Measurements from ENCODE around the gene FGFRL1. TPM values are rescaled to one million over a fixed set of nuclear protein-coding genes. Genes with fewer than 3 reads are reported as not detected.

FGFRL1 gene
- total and polyA plus RNA-seq, 2 of the 13 experiments (the other 11 are each of a cell fraction or from before 2014, with no cell fraction given), result 19.1 to 30.6 TPM

- TF ChIP-seq SNAPC4 (CRISPR knock-in tag; IDR thresholded peaks at IDR 0.05) (no peak; the same call in 1 of the 2 replicates), ZNF660 (CRISPR knock-in tag; IDR thresholded peaks at IDR 0.05; ENCODE audit: borderline replicate concordance, low read depth) (no peak), PCBP1 (IDR thresholded peaks at IDR 0.05; ENCODE audit: borderline replicate concordance, low read depth, low read length) (no peak), HIVEP1 (CRISPR knock-in tag; IDR thresholded peaks at IDR 0.05) (no peak), ZNF253 (CRISPR knock-in tag; IDR thresholded peaks at IDR 0.05; ENCODE audit: borderline replicate concordance) (no peak; the same call in 1 of the 2 replicates), ZNF782 (CRISPR knock-in tag; IDR thresholded peaks at IDR 0.05; ENCODE audit: borderline replicate concordance) (no peak), ZSCAN22 (CRISPR knock-in tag; IDR thresholded peaks at IDR 0.05) (no peak), ZNF318 (CRISPR knock-in tag; IDR thresholded peaks at IDR 0.05) (no peak), TBX2 (CRISPR knock-in tag; IDR thresholded peaks at IDR 0.05; ENCODE audit: borderline replicate concordance) (peak; percentile 16; the same call in 1 of the 2 replicates), ZNF891 (CRISPR knock-in tag; IDR thresholded peaks at IDR 0.05) (no peak), SUZ12 (IDR thresholded peaks at IDR 0.05; ENCODE audit: low read depth, low read length) (no peak), ZNF580 (CRISPR knock-in tag; IDR thresholded peaks at IDR 0.05; ENCODE audit: borderline replicate concordance, low read depth) (peak; percentile 42; the same call in 1 of the 2 replicates), TARDBP (CRISPR knock-in tag; IDR thresholded peaks at IDR 0.05) (peak; percentile 49; the same call in 1 of the 2 replicates), ATM (IDR thresholded peaks at IDR 0.05; ENCODE audit: borderline replicate concordance) (no peak), ZNF251 (CRISPR knock-in tag; IDR thresholded peaks at IDR 0.05) (no peak)
Observed at GRCh38 chr4:993111-994029, 18.1 kb upstream of the FGFRL1 start, which contains the start of gene SLC26A1 (continued).

All from HepG2 (cell line).